BE2C (cell line): ENCODE results near the gene SRCAP.

Experiments
- DNase-seq: peaks from one replicate; pipeline ENCODE4 v3.0.0-alpha.2; 2020
- H3K27me3 ChIP-seq: fragments of 250-450 bp; sonication (Bioruptor Pico); 2 replicates; pipeline ENCODE4 v1.5.1; 2020; ENCODE audit warnings: mild to moderate bottlenecking
- H3K36me3 ChIP-seq: fragments of 250-450 bp; sonication (Bioruptor Pico); 2 replicates; pipeline ENCODE4 v1.5.1; 2020; ENCODE audit warnings: mild to moderate bottlenecking
- H3K4me1 ChIP-seq: fragments of 250-450 bp; sonication (Bioruptor Pico); 2 replicates; pipeline ENCODE4 v1.5.1; 2020
- H3K4me3 ChIP-seq: 2 replicates; pipeline ENCODE4 v1.5.1; 2011; ENCODE audit warnings: low read depth, low read length
- H3K9me3 ChIP-seq: fragments of 250-450 bp; sonication (Bioruptor Pico); 2 replicates; pipeline ENCODE4 v1.5.1; 2020
- CTCF ChIP-seq: IDR thresholded peaks from 2 replicates; pipeline ENCODE4 v1.5.1; 2012; ENCODE audit warnings: mild to moderate bottlenecking, low read depth, low read length

Gene SRCAP

GRCh38 chr16:30652718-30653117 is 46.3 kb upstream of the SRCAP start:
- H3K9me3 ChIP-seq = no peaks in the 10 kb centered on the region
- 0 out of 2 replicates have a peak, but pooled peaks cover 7% of the 10 kb centered on the region for H3K36me3 ChIP-seq
- no peaks in the 10 kb centered on the region for H3K27me3 ChIP-seq
- no peak for TF ChIP-seq CTCF
- peaks cover 5% of the 10 kb centered on the region; the same call in 1 of the 2 replicates for H3K4me1 ChIP-seq
- H3K4me3 ChIP-seq = no peak overlapping the region; the same call in 1 of the 2 replicates
- DNase-seq = no peak

- no peak for DNase-seq
- no peak for TF ChIP-seq CTCF
- Histone ChIP-seq H3K4me1 (peaks cover 5% of the 10 kb centered on the region; the same call in 1 of the 2 replicates), H3K4me3 (no peak overlapping the region), H3K36me3 (0 out of 2 replicates have a peak, but pooled peaks cover 7% of the 10 kb centered on the region), H3K9me3 (no peaks in the 10 kb centered on the region), H3K27me3 (no peaks in the 10 kb centered on the region)
Observed at GRCh38 chr16:30654856-30655255, 44.1 kb upstream of the SRCAP start.

- Histone ChIP-seq H3K9me3 (no peaks in the 10 kb centered on the region), H3K4me1 (0 out of 2 replicates have a peak, but pooled peaks cover 3% of the 10 kb centered on the region), H3K4me3 (no peak overlapping the region), H3K27me3 (no peaks in the 10 kb centered on the region), H3K36me3 (0 out of 2 replicates have a peak, but pooled peaks cover 7% of the 10 kb centered on the region)
- TF ChIP-seq CTCF = no peak
- no peak for DNase-seq
Observed at GRCh38 chr16:30655815-30656347, 43.1 kb upstream of the SRCAP start.

- Histone ChIP-seq H3K36me3 (0 out of 2 replicates have a peak, but pooled peaks cover 7% of the 10 kb centered on the region), H3K4me1 (0 out of 2 replicates have a peak, but pooled peaks cover 3% of the 10 kb centered on the region), H3K9me3 (no peaks in the 10 kb centered on the region), H3K27me3 (no peaks in the 10 kb centered on the region), H3K4me3 (no peak overlapping the region)
- no peak for DNase-seq
- no peak for TF ChIP-seq CTCF
Observed at GRCh38 chr16:30656388-30656787, 42.6 kb upstream of the SRCAP start.

GRCh38 chr16:30656974-30657865 is 41.8 kb upstream of the SRCAP start:
- TF ChIP-seq CTCF = no peak
- Histone ChIP-seq H3K4me1 (0 out of 2 replicates have a peak, but pooled peaks cover 3% of the 10 kb centered on the region), H3K27me3 (no peaks in the 10 kb centered on the region), H3K36me3 (peaks cover 12% of the 10 kb centered on the region; the same call in 1 of the 2 replicates), H3K9me3 (no peaks in the 10 kb centered on the region), H3K4me3 (peak overlapping the region; percentile 70)
- DNase-seq = no peak
